Islet precursor cell (in vitro differentiated cells): Measurements from ENCODE around the gene MRPL43.

Source experiments
- DNase-seq: peaks from one replicate; pipeline ENCODE4 v3.0.0-alpha.2; 2018

The MRPL43 gene

GRCh38 chr10:101000915-101001658 lies 13.8 kb upstream of the MRPL43 start:
- peak; percentile 87 for DNase-seq

- DNase-seq = peak; percentile 71
Measured at GRCh38 chr10:101000127-101000914, 13.0 kb upstream of the MRPL43 start.

DNA sequence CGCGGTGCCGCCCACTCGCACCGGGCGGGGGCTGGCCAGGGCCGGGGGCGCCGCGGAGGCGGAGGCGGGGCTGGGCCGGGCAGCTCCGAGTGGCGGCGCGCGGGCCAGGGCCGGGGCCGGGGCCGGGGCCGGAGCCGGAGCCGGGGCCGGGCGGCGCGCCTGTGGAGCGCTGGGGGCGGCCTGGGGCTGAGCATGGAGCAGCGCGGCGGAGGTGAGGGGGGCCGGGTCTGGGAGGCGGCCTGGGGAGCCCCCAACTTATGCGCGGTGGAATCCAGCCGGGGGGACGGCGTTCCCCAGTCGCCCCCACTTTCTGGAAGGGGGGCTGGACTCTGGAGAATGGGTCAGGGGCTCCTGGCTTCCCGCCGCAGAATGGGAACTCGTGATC lies 12.4 kb upstream of the MRPL43 start, which contains the start of gene LZTS2:
LZTS2 (plus strand) TSS at position 67 of the 385 bp plus-strand sequence. CDS start 2,731 bp downstream, outside the sequence.
- DNase-seq = no peak

DNA sequence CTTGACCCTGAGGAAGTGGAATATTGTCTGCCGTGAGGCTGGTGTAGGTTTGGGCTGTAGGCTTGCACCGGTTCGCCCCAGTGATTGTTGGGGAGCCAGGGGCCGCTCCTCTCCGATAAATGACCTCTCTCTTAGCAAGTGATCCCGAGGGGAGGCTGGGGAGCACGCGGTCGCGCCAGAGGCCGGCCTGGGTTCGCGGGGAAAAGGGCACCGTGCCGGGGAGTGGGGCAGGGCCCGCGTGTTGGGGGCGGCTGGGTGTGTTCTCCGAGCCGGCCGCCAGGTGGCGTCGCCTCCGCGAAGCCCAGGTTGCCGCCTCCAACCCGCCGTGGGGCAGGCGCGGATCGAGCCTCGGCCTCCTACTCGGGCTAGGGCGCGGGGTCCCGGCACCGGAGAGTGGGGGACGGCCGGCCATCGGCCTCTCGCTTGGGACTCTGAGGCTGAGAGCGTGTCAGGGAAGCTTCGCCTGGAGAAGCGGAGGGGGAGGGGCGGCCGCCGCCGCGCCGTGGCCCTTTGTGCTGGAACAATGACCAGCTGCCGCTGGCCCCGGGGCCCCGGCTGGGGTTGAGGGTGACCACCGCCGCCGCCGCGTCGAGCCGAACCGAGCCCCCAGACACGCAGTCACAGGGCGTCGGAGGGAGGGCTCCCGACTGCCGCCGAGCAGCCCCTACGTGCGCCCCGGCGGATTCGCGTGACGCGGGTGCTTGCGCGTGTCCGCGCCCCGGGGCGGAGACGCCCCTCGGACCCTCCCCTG lies 11.9 kb upstream of the MRPL43 start:
- DNase-seq = peak; percentile 87

GRCh38 chr10:100998183-100998990 lies 11.1 kb upstream of the MRPL43 start:
- DNase-seq = peak; percentile 89

DNA sequence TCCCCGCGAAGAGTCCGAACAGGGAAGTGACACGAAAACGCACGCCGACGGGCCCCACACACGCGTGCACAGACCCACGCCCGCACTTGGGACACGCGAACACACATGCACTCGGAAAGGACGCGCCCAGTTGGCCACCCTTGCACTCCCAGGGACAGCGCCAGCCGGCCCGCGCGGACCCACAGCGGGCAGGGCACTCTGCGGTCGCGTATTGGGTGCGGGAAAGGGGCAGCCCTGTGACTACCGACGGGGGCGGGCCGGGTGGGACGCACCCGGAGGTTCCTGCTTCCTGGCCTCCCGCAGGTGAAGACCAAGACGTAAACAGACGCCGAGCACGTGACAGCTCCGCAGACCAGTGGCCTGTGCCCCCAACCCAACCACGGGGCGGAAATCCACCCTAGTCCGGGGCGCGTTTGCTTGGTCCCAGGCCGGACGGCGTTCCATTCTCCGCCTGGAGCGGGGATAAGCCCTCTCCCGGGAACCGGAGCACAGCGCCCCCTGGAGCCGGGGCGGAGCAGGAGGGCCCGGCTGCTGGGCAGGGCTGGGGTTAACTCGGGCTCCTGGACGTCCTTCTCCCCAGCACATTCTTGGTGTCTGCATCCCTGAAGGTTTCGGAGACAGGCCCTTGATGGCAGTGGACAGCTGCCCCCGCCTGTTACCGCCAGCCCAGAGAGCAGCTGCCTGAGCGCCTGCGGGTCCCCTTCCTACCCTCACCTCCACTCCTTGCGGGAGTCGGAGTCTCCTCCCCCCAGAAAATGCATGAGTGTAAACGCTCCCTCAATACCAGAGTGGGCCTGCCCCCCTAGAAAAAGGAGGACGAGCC lies 10.3 kb upstream of the MRPL43 start:
- peak; percentile 95 for DNase-seq

- DNase-seq = peak; percentile 82
Measured at GRCh38 chr10:100996678-100997359, 9.5 kb upstream of the MRPL43 start.

DNA sequence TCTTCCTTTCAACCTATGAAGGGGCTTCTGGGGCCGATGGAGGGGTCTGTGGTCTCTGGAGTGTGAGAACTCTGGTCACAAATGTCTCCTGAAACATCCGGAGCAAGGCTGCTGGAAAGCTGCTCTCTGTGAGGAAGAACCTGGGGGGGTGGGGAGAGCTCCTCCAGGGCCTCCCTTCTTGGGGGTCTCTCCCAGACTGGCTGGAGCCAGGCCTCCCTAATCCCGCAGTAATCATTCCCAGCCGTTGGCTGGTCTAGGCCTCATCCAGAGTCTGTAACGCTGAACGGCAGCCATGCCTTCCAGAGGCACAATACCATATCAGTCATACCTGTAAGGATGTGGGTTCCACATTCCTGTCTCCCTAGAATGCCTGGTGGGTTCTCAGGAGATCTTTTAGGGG lies 7.9 kb upstream of the MRPL43 start:
- no peak for DNase-seq

- no peak for DNase-seq
Measured at GRCh38 chr10:100993986-100994708, 6.8 kb upstream of the MRPL43 start.

DNA sequence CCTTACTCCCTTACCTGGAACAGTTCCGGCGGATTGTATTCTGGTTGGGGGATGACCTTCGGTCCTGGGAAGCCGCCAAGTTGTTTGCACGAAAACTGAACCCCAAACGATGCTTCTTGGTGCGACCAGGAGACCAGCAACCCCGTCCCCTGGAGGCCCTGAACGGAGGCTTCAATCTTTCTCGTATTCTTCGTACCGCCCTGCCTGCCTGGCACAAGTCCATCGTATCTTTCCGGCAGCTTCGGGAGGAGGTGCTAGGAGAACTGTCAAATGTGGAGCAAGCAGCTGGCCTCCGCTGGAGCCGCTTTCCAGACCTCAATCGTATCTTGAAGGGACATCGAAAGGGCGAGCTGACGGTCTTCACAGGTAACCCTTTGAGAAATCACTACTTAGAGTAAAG lies 1.8 kb upstream of the MRPL43 start:
- DNase-seq = no peak

DNA sequence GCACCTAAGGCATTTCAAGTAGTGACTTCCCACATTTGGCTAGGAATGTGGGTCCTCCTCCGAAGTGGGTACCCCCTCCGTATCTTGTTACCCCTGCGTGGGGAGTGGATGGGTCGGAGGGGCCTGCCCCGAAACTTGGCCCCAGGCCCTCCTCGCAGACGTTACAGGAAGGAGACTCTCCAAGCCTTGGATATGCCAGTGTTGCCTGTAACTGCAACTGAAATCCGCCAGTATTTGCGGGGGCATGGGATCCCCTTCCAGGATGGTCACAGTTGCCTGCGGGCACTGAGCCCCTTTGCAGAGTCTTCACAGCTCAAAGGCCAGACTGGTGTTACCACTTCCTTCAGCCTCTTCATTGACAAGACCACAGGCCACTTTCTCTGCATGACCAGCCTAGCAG lies 869 bp upstream of the MRPL43 start:
- no peak for DNase-seq

DNA sequence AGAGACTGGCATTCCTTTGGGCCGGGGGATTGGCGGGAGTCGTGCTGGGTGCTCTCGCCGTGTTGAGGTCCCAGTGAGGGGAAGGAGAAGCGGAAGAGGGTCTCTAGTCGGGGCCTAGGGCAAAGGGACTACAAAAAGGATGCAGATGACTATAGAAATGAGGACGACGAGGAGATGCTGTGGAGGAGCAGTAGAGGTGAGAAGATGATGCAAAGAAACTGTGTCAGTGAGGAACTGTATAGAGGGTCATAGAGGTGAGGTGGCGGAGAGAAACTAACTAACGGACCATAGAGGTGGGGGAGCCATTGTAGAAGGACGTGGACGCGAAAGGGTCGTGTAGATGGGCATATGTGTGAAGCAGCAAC lies 370 bp upstream of the MRPL43 start:
- no peak for DNase-seq

DNA sequence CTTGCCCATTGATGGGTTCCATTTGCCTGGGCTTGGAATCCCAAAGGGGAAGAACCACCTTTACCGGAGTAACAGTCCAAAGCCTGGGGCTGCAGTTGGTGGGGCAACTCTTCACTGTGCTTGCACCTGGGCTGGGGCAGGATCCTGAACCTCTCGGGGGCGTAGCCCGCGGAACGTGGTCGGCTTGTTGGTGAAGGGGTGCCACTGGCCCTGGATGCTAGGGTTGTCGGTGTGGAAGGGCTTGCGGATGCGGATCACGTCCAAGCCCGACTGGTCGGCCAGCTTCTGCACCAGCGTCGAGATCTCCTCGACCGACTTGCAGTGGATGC lies 710 bp downstream of the MRPL43 start:
- no peak for DNase-seq

DNA sequence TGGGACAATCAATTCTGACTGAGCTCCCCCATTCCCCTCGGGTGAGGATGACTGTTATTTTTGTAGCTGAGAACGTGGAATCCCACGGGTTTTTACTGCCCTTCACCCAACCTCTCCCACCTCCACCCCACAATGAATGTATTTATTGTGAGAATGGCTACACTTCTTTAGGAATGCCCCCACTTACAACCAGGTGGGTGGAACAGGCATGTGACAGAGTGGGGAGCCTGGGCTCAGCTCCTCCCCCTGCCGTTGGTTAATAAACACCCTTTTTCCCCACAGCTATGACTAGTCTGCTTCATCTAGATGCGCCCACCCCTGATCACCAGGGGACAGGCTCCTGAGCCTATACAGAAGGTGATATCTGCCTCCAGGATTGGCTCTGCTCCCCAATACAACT lies 2.0 kb downstream of the MRPL43 start:
- DNase-seq = no peak

DNA sequence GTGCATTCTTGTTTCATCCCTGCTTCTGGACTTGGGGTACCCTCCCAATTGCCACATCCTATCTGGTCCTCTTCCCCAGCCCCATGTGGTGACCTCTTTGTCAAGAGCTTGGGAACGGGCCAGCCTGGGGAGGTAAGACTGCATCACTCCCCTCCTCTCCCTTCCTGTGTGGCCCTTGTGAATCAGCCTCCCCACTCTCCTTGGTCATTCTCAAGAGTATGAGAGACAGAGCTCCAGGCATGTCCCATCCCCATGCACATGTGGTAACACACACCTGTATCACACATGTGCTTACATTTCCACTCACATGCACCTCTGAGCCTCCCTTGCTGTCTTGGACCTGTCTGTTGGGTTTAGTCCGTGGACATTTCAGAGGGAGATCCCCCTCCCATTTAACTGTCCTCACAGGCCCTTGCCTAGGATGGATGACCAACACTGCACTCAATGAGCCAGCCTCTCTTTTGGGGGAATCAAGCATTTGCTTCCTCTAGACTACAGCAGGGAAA lies 2.6 kb downstream of the MRPL43 start:
- DNase-seq = no peak

GRCh38 chr10:100983868-100984671 lies 3.2 kb downstream of the MRPL43 start:
- DNase-seq = no peak

- peak; percentile 30 for DNase-seq
Measured at GRCh38 chr10:100982916-100983830, 4.1 kb downstream of the MRPL43 start.

GRCh38 chr10:100981178-100981772 lies 6.0 kb downstream of the MRPL43 start:
- no peak for DNase-seq
